ENCODE results near the gene MICAL2.

- TF ChIP-seq ESRRG (CRISPR knock-in tag; IDR thresholded peaks at IDR 0.05) (no peak), RARB (CRISPR knock-in tag; IDR thresholded peaks at IDR 0.05) (no peak), CSDC2 (CRISPR knock-in tag; IDR thresholded peaks at IDR 0.05) (no peak), PPARA (CRISPR knock-in tag; IDR thresholded peaks at IDR 0.05; ENCODE audit: borderline replicate concordance) (no peak), ZNF565 (CRISPR knock-in tag; conservative IDR thresholded peaks at IDR 0.05; ENCODE audit: low read depth) (no peak), ZNF8 (CRISPR knock-in tag; IDR thresholded peaks at IDR 0.05) (no peak), CREB5 (CRISPR knock-in tag; IDR thresholded peaks at IDR 0.05; ENCODE audit: low read depth) (no peak), TCF4 (CRISPR knock-in tag; IDR thresholded peaks at IDR 0.05; ENCODE audit: borderline replicate concordance) (no peak), TSHZ2 (CRISPR knock-in tag; IDR thresholded peaks at IDR 0.05) (no peak), ZFP30 (CRISPR knock-in tag; IDR thresholded peaks at IDR 0.05) (no peak), BACH2 (CRISPR knock-in tag; IDR thresholded peaks at IDR 0.05; ENCODE audit: borderline replicate concordance) (no peak)
These were observed 149.6 kb downstream of the MICAL2 start for GRCh38 chr11:12259956-12260355.
